NT2/D1 (cell line): ENCODE results near the gene GMPR.

ENCODE experiments used
- DNase-seq: peaks from one replicate; pipeline ENCODE4 v3.0.0-alpha.2; 2011; ENCODE audit warnings: low read depth, low spot score
- H3K27me3 ChIP-seq: 2 replicates; pipeline ENCODE4 v1.6.0; 2011; ENCODE audit warnings: mild to moderate bottlenecking; ENCODE audit not compliant: insufficient read length, insufficient read depth
- H3K36me3 ChIP-seq: 2 replicates; pipeline ENCODE4 v1.6.1; 2011; ENCODE audit warnings: mild to moderate bottlenecking, low read length, mixed read lengths; ENCODE audit not compliant: insufficient read depth, insufficient read length
- H3K4me1 ChIP-seq: 2 replicates; pipeline ENCODE4 v1.5.1; 2011; ENCODE audit not compliant: insufficient read depth, insufficient read length
- H3K4me3 ChIP-seq: 2 replicates; pipeline ENCODE4 v1.5.1; 2011; ENCODE audit warnings: low read depth; ENCODE audit not compliant: insufficient read length
- H3K9ac ChIP-seq: 2 replicates; pipeline ENCODE4 v1.6.0; 2011; ENCODE audit warnings: low read depth; ENCODE audit not compliant: insufficient read length
- H3K9me3 ChIP-seq: 2 replicates; pipeline ENCODE4 v1.5.1; 2011; ENCODE audit warnings: mild to moderate bottlenecking, low read length; ENCODE audit not compliant: insufficient read depth
- SUZ12 ChIP-seq: IDR thresholded peaks from 2 replicates; pipeline ENCODE4 v1.6.1; 2011; ENCODE audit not compliant: insufficient read length, insufficient read depth; ENCODE audit errors: extremely low read depth
- YY1 ChIP-seq: IDR thresholded peaks from 2 replicates; pipeline ENCODE4 v1.6.1; 2011; ENCODE audit not compliant: insufficient read length, insufficient read depth
- ZNF274 ChIP-seq: IDR thresholded peaks from 2 replicates; pipeline ENCODE4 v1.6.1; 2011; ENCODE audit warnings: mild to moderate bottlenecking, low read depth, low read length

Gene GMPR

DNA sequence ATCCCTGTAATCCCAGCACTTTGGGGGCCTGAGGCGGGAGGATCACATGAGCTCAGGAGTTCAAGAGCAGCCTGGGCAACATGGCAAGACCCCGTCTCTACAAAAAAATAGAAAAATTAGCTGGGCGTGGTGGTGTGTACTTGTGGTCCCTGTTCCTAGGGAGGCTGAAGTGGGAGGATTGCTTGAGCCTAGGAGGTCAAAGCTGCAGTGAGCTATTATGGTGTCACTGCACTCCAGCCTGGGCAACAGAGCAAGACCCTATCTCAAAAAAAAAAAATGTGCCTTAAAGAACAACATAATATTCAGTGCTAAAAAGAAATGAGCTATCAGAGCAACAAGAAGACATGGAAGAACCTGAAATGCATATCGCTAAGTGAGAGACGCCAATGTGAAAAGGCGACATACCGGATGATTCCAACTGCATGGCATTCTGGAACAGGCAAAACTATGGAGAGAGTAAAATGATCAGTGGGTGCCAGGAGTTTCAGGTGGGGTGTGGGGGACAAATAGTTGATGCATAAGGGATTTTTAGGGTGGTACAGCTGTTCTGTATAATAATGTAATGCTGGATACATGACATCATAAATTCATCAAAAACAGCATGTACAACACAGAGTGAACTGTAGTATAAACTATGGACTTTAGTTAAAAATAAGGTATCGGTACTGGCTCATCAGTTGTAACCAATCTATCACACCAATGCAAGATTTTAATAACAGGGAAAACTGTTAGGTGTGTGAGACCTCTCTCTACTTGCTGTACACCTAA lies 80.8 kb downstream of the GMPR start:
- Histone ChIP-seq H3K4me1 (peaks cover 3% of the 10 kb centered on the region), H3K9ac (no peak overlapping the region), H3K27me3 (no peaks in the 10 kb centered on the region), H3K36me3 (no peaks in the 10 kb centered on the region), H3K4me3 (no peak overlapping the region), H3K9me3 (no peaks in the 10 kb centered on the region)
- DNase-seq, result no peak
- no peak for TF ChIP-seq SUZ12
- TF ChIP-seq ZNF274, result no peak
- no peak for TF ChIP-seq YY1

DNA sequence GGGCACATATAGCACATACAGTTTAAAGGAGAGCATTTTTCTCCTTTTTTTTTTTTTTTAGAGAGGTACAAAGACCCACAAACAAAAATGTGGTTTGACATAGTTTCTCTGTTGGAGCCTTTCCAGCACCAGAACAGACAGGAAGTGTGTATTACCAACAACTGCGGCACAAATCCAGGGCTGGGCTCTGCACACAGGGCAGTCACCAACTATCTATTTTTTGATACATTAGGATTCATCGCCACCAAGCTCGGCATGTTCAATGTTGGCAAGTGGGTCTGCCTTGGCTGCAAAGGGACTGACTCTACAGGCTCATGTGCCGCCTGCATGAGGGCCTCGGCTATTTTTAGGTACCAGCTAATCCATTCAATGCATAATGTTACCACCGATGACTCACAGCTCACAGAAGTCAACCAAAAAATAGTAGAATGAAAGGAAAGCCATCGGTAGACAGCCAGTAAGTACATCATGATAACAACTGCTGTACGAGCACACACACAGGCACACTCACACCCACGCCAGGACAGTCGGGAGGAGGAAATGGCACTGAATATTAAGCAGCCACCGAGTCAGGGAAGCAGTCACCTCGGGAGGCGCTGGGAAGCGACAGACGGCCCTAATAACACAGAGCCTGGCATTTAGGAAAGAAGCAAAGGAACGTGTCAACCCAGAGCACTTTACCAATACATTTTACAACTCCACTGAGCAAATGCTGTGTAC lies 81.6 kb downstream of the GMPR start:
- H3K4me3 ChIP-seq, result no peak overlapping the region
- no peak overlapping the region for H3K9ac ChIP-seq
- H3K4me1 ChIP-seq, result peaks cover 3% of the 10 kb centered on the region
- no peaks in the 10 kb centered on the region for H3K36me3 ChIP-seq
- DNase-seq, result no peak
- no peaks in the 10 kb centered on the region for H3K9me3 ChIP-seq
- TF ChIP-seq ZNF274 (no peak), SUZ12 (no peak), YY1 (no peak)
- H3K27me3 ChIP-seq, result no peaks in the 10 kb centered on the region

DNA sequence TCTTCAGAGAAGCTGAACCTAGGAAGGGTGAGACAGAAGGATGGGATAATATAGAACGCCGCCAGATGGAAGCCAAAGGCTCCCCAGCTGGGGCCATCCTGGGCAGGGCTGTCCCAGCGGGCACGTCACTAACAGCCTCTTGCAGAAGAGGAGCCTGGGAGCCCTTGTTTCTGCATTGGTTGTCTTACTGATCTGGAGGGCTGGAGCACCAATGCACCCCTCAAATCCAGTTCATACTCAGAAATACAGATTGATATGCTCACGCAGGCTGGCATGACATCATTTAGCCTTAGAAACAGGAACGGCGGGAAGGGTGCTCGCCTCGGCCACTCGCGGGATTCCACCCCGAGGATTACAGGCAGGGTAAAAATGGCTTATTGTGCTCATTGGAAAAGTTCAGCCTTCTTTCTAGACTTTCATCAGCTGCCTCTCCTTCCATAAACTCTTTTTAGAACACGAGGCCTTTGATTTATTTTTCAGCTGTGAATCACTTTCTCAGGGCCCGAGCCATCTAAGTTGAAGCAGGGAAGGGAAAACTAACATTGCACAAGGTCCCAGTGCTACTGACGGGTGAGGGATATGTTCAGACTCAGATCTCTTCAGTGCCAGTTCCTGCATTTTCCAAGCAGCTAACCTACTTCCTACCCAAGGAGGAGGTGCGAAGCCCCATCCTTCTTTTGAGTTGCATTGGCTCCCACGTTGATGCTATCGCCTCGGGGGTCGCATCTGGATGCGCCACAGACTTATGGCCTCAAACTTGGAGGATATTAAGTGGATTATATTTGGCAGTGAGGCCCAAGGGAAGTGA lies 82.3 kb downstream of the GMPR start:
- peaks cover 5% of the 10 kb centered on the region for H3K4me1 ChIP-seq
- TF ChIP-seq SUZ12 (no peak), YY1 (no peak), ZNF274 (no peak)
- DNase-seq, result no peak
- no peaks in the 10 kb centered on the region for H3K36me3 ChIP-seq
- H3K4me3 ChIP-seq, result no peak overlapping the region
- H3K9ac ChIP-seq, result no peak overlapping the region
- no peaks in the 10 kb centered on the region for H3K27me3 ChIP-seq
- peaks cover 2% of the 10 kb centered on the region; the same call in 1 of the 2 replicates for H3K9me3 ChIP-seq

DNA sequence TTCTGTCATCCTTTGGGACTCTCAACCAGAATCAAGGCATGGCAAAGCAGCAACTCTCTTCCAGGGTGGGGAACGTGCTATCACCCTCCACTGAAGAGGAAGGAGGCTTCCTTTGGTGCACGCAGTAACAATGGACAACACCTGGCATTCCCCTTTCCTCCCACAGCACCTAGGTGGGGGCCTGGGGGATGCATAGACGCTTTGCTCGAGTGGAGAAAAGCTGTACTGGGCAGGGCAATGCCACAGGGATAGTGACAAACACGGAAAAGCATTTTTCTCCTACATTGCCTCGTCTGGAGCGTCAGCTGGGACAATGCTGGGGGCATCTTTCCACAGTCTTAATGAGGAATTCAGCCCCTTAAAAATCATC lies 82.9 kb downstream of the GMPR start:
- TF ChIP-seq ZNF274, result no peak
- TF ChIP-seq SUZ12, result no peak
- no peak for TF ChIP-seq YY1
- no peaks in the 10 kb centered on the region for H3K27me3 ChIP-seq
- H3K9ac ChIP-seq, result no peak overlapping the region
- no peak for DNase-seq
- H3K4me1 ChIP-seq, result peaks cover 5% of the 10 kb centered on the region
- H3K4me3 ChIP-seq, result no peak overlapping the region
- peaks cover 3% of the 10 kb centered on the region for H3K36me3 ChIP-seq
- peaks cover 8% of the 10 kb centered on the region; the same call in 1 of the 2 replicates for H3K9me3 ChIP-seq

DNA sequence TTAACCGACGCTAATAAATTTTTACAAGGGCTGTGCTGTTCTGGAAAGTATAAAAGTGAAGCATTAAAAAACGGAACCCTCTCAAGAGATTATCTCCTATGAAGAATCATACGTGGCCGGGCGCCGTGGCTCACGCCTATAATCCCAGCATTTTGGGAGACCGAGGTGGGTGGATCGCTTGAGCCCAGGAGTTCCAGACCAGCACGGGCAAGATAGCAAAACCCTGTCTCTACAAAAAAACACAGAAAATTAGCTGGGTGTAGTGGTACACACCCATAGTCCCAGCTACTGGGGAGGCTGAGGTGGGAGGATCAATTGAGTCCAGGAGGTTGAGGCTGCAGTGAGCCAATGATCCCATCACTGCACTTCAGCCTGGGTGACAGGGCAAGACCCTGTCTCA lies 83.4 kb downstream of the GMPR start:
- no peak overlapping the region for H3K9ac ChIP-seq
- H3K36me3 ChIP-seq, result peaks cover 7% of the 10 kb centered on the region
- no peaks in the 10 kb centered on the region for H3K27me3 ChIP-seq
- peaks cover 11% of the 10 kb centered on the region; the same call in 1 of the 2 replicates for H3K9me3 ChIP-seq
- no peak for DNase-seq
- H3K4me1 ChIP-seq, result peaks cover 5% of the 10 kb centered on the region
- TF ChIP-seq ZNF274 (no peak), SUZ12 (no peak), YY1 (no peak)
- no peak overlapping the region for H3K4me3 ChIP-seq

DNA sequence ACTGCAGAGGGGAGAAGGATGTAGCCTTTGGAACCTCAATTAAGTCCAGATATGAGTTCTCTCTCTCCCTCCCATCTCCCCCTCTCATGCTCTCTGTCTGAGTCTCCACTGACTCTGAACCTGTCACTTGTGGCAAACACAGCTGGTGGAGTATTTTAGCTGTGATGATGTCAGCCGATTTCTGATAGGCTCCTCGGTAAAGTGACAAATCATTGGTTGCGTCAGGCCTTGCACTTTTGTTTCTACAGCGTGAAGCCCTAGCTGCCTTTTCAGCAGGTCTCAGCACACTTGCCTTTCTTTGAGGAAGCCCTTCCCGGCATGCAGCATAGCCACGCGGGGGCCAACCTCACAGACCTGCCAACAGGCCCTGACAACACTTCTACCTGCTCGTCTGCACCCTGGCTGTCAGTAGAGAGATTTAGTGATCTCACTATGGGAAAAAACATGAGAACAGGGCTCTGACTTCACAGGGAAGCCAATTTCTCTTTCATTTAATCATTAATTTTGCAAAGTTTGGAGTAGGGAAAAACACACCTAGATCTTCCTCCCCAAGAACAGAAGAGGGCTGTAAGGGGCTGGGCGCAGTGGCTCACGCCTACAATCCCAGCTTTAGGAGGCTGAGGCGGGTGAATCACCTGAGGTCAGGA lies 84.4 kb downstream of the GMPR start:
- TF ChIP-seq SUZ12 (no peak), YY1 (no peak), ZNF274 (no peak)
- no peaks in the 10 kb centered on the region for H3K27me3 ChIP-seq
- peaks cover 11% of the 10 kb centered on the region; the same call in 1 of the 2 replicates for H3K9me3 ChIP-seq
- H3K4me3 ChIP-seq, result no peak overlapping the region
- H3K4me1 ChIP-seq, result peaks cover 5% of the 10 kb centered on the region
- no peak for DNase-seq
- no peak overlapping the region for H3K9ac ChIP-seq
- peaks cover 9% of the 10 kb centered on the region for H3K36me3 ChIP-seq
